Measurements from ENCODE around the gene SFMBT2.

SFMBT2 gene

GRCh38 chr10:7364474-7364873 is 46.4 kb downstream of the SFMBT2 start:
- DNase-seq (ENCODE audit: low read depth in 2 of 2): no peak

DNA sequence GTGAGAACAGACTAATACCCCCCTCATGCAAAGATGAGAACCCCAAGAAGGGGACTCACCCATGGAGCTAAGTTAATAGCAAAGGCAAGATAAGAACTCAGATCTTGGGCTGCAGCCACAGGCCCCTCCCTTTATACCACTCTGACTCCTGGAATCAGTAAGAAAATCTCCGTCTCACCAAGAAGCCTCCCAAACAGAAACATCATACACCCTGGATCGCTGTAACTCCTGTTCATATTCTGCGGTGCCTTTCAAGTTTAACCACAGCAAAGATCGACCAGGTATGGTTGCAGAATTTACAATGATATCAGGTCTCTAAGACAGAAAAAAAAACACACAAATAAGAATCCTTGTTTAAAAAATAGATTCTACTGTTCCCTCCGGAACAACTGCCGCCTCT is 47.1 kb downstream of the SFMBT2 start:
- no peak for DNase-seq (ENCODE audit: low read depth in 2 of 2)

- no peak for DNase-seq (ENCODE audit: low read depth in 2 of 2)
Observed at GRCh38 chr10:7362471-7362870, 48.4 kb downstream of the SFMBT2 start.

- no peak for DNase-seq (ENCODE audit: low read depth in 2 of 2)
Observed at GRCh38 chr10:7361316-7361715, 49.5 kb downstream of the SFMBT2 start.

DNA sequence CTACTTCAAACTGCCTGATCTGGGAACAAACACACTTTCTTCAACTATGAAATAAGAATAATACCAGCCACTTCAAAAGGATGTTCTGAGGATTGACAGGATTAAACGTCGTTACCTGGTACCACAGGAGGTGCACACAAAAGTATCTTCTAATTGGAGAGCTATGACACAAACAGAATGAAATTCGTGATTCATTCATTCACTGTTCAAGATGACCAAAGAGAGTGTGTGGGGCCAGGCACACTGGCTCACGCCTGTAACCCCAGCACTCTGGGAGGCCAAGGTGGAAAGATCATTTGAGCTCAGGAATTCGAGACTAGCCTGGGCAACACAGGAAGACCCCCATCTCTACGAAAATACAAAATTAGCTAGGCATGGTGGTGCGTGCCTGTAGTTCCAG is 50.9 kb downstream of the SFMBT2 start:
- no peak for DNase-seq (ENCODE audit: low read depth in 2 of 2)

- no peak for DNase-seq (ENCODE audit: low read depth in 2 of 2)
Observed at GRCh38 chr10:7359356-7359755, 51.5 kb downstream of the SFMBT2 start.

GRCh38 chr10:7357193-7357592 is 53.6 kb downstream of the SFMBT2 start:
- no peak for DNase-seq (ENCODE audit: low read depth in 2 of 2)

GRCh38 chr10:7354330-7355047 is 56.3 kb downstream of the SFMBT2 start:
- DNase-seq (ENCODE audit: low read depth in 2 of 2): no peak

DNA sequence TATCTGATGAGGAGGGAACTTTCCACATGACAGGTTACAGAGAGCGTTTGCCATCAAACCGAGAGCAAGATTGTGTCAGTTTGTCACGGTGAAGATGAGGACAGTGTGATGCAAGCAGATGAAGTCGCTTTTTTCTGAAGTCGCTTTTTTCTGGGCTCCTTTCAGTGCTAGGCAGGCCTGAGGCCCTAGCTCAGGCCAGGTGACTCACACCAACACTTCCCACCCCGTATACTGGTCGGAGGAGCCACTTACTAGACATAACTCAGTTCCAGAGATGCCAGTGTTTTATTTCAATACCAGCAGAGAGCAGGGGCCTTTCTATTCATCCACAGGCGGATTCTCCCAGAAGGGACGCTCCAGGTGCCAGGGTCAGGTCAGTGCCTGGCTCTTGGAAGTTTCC is 58.9 kb downstream of the SFMBT2 start:
- no peak for DNase-seq (ENCODE audit: low read depth in 2 of 2)

GRCh38 chr10:7350541-7351195 is 60.2 kb downstream of the SFMBT2 start:
- DNase-seq (ENCODE audit: low read depth in 2 of 2): no peak

GRCh38 chr10:7345717-7346116 is 65.1 kb downstream of the SFMBT2 start:
- DNase-seq (ENCODE audit: low read depth in 2 of 2): no peak

DNA sequence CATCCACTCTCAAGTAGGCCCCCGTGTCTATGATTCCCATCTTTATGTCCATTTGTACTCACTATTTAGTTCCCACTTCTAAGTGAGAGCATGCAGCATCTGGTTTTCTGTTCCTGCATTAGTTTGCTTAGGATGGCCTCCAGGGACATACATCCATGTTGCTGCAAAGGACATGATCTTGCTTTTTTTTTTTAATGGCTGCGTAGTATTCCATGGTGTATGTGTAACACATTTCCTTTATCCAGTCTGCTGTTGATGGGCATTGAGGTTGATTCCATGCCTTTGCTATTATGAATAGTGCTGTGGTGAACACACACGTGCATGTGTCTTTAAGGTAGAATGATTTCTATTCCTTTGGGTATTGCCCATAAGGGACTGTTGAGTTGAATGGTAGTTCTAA is 67.8 kb downstream of the SFMBT2 start:
- no peak for DNase-seq (ENCODE audit: low read depth in 2 of 2)

GRCh38 chr10:7340179-7340874 is 70.5 kb downstream of the SFMBT2 start:
- no peak for DNase-seq (ENCODE audit: low read depth in 2 of 2)

GRCh38 chr10:7339510-7339909 is 71.3 kb downstream of the SFMBT2 start:
- DNase-seq (ENCODE audit: low read depth in 2 of 2): no peak

DNA sequence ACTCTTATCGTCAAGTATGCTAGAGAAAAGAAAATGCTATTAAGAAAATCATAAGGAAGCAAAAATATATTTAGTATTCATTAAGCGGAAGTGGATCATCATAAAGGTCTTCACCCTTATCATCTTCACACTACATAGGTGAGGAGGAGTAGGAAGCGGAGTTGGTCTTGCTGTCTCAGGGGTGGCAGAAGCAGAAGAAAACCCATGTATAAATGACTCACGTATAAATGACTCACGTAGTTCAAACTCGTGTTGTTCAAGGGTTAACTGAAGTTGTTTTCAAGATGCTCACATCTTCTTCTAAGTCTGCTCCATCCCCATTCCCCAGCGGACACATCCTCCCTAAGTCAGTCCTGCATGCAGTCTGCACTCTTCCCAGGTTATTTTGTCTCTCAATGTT is 72.4 kb downstream of the SFMBT2 start:
- DNase-seq (ENCODE audit: low read depth in 2 of 2): no peak

DNA sequence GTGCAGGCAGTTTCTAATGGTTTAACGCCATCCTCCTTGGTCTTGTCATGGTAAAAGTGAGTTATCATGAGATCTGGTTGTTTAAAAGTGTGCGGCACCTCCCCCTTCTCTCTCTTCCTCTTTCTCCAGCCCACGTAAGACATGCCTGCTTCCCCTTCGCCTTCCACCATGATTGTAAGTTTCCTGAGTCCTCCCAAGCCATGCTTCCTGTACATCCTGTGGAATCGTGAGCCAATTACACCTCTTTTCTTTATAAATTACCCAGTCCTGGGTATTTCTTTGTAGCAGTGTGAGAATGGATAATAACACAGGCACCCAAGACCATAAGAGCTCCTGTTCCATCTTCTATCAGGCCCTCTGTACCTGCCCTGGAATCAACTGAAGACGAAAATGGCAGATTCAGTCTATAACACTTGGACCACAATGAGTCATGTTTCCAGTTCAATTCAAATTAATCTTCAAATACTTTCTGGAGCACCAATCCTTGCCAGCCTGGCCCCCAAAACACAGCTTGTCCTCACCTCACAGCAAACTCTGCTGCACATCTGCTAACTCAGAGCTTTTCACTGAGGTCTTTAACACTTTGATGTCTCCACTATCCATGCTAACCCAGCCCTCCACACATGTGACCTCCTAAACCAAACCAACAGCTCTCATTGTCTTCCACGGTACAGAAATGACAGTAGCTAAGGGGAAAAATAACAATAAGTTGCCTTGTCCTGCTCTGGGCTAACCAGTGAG is 73.2 kb downstream of the SFMBT2 start:
- no peak for DNase-seq (ENCODE audit: low read depth in 2 of 2)

DNA sequence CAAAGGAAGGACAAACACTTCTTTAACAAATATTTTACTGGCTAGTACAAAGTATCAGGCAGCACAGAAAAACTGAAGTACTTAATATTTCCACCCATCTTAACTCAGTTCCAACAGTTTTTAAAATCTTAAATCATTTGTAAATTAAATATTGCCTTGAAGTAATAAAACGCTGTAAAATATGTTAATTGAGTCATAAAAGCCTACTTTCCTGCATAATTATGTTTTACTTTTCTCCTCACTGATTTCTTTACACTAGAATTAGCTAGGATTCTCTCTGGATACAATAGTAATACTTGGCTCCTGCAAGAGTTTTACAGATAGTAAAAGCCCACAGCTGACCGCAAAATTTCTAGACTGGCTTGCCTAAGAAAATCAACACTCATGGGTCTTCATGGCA is 74.9 kb downstream of the SFMBT2 start:
- DNase-seq (ENCODE audit: low read depth in 2 of 2): no peak

DNA sequence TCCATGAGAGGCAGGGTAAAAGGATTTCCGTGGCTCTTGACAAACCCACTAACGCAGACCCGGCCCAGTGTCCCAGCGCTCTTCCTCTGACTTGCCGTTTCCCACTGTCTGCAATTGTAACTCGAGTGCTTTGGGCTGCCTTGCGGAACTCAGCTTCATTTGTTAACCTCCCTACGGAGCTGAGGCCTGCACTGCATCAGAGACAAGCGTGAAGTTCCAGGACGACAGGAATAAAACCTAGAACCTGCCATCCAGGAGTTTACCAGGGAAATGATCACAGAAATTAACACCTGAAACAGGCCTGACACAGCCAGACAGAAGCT is 76.2 kb downstream of the SFMBT2 start:
- DNase-seq (ENCODE audit: low read depth in 2 of 2): no peak

- no peak for DNase-seq (ENCODE audit: low read depth in 2 of 2)
Observed at GRCh38 chr10:7333961-7334641, 76.7 kb downstream of the SFMBT2 start.

DNA sequence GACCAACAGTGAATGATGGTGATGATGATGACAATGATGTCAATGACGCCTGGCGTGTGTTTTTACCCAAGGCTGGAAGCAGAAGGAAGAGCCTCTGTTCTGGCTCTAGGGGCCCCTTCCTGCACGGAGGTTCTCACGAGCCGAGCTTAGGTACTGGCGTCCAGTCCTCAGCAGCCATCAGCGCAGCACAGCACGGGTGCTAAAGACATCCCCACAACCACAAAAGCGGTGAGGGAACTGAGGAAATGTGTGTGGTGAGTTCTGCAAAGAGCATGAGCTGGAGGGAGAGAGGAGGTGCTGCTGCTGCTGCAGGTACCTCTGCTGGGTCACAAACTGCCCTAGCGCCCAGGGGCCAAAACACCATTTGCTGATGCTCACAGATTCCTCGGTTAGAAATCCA is 81.6 kb downstream of the SFMBT2 start:
- no peak for DNase-seq (ENCODE audit: low read depth in 2 of 2)

- DNase-seq (ENCODE audit: low read depth in 2 of 2): no peak
Observed at GRCh38 chr10:7327885-7328284, 82.9 kb downstream of the SFMBT2 start.

DNA sequence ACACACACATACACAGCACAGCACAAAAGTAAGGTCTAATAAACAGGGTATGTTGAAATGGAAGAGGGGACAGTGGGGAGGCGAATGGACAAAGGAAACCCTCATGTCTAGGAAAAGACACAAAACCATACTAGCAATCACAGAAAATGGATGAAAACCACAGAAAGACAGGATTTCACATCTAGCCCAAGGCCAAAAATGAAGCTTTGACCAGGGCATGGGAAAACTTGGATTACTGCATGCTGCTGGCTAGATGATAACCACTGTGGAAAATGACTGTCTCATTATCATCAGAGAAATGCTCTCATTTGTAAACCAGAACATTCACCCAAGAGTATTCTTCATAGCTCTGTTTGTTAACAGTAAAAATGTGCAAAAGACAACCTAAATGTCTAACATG is 88.2 kb downstream of the SFMBT2 start:
- no peak for DNase-seq (ENCODE audit: low read depth in 2 of 2)

Measured in stimulated activated CD8-positive, alpha-beta memory T cell treated with anti-CD3 and anti-CD28 coated beads, Interleukin-2, amount 100 ng/mL, for 1 hour (primary cell).